K562 (cell line): ENCODE data around the gene TRPC4. TPM values are rescaled to one million over a fixed set of nuclear protein-coding genes. Genes with fewer than 3 reads are reported as not detected.

Experiments used
- ATAC-seq: fragments of 200-7000 bp; cut with Tn5 transposase; 3 replicates; pipeline ENCODE4 v1.9.1; 2020; ENCODE audit warnings: moderate library complexity
- BruUV-seq: library from RNA; stranded (reverse); fragments of 400-500 nt; replicated peaks from 2 replicates; lab custom pipeline; 2021; lab: Mats Ljungman, UMichigan
- CTCF ChIA-PET: fragments of 300-600 bp; formaldehyde crosslinking; extraction: SDS; loops from one replicate; lab custom pipeline; 2021; ENCODE audit warnings: low intra/inter-chr PET ratio; lab: Yijun Ruan, JAX
- POLR2A ChIA-PET: fragments of 300-600, 350-650 bp; sonication (Branson Sonifier 250); formaldehyde crosslinking; extraction: SDS; loops from one replicate; lab custom pipeline; 2021; ENCODE audit warnings: antibody characterized with exemption, inconsistent platforms; lab: Yijun Ruan, JAX
- DNase-seq, 4 experiments: peaks; one replicate each; pipeline versions ENCODE4 v3.0.0 to v3.0.0-alpha.2; 2011 to 2018; ENCODE audit warnings: low spot score in 3 of 4, mixed read lengths in 3 of 4; ENCODE audit errors: extremely low read depth in 1 of 4
- FAIRE-seq: peaks from 2 replicates; lab custom pipeline; 2011; peaks lifted over from hg19 to GRCh38; lab: Jason Lieb, UNC
- H2AFZ ChIP-seq: 2 replicates; pipeline ENCODE4 v1.6.0; 2011; ENCODE audit warnings: low read depth, low read length, control low read depth, inconsistent platforms
- H3K27ac ChIP-seq: fragments of 200-600 bp; 3 replicates; pipeline ENCODE4 v1.8.0; 2011; ENCODE audit warnings: low read depth, mild to moderate bottlenecking, control low read depth, inconsistent platforms, low read length, moderate library complexity, mixed read lengths; ENCODE audit errors: extremely low read depth
- H3K27me3 ChIP-seq, 2 experiments: fragments of 300-600 bp in 1 of 2; 2 replicates in 1 of 2; 3 replicates in 1 of 2; pipeline versions ENCODE4 v1.6.0 to v1.8.0; 2011; ENCODE audit warnings: inconsistent platforms in 2 of 2, low read length in 2 of 2, mild to moderate bottlenecking in 1 of 2, mixed read lengths in 1 of 2, moderate library complexity in 1 of 2; ENCODE audit not compliant: control insufficient read depth in 2 of 2, insufficient read depth in 2 of 2
- H3K36me3 ChIP-seq: fragments of 300-600 bp; 3 replicates; pipeline ENCODE4 v1.8.0; 2011; ENCODE audit warnings: mild to moderate bottlenecking, low read length, inconsistent platforms; ENCODE audit not compliant: control insufficient read depth, insufficient read depth
- H3K4me1 ChIP-seq, 2 experiments: fragments of 200-600 bp in 1 of 2; replicated peaks in 1 of 2; 2 replicates in 1 of 2; 3 replicates in 1 of 2; pipeline versions ENCODE4 v1.5.1 to v1.8.0; 2011; ENCODE audit warnings: inconsistent platforms in 2 of 2, low read length in 2 of 2, mild to moderate bottlenecking in 1 of 2, mixed read lengths in 1 of 2, moderate library complexity in 1 of 2; ENCODE audit not compliant: control insufficient read depth in 2 of 2, insufficient read depth in 2 of 2
- H3K4me2 ChIP-seq: 2 replicates; pipeline ENCODE4 v1.6.1; 2011; ENCODE audit warnings: low read length, control low read depth, inconsistent platforms, mixed read lengths; ENCODE audit not compliant: insufficient read depth
- H3K4me3 ChIP-seq: fragments of 200-600 bp; sonication (generic), shearing (Covaris generic); 2 replicates; pipeline ENCODE4 v1.5.1; 2016; ENCODE audit warnings: control low read depth, inconsistent platforms
- H3K79me2 ChIP-seq: fragments of 200-600 bp; 3 replicates; pipeline ENCODE4 v1.8.0; 2011; ENCODE audit warnings: low read length, inconsistent platforms; ENCODE audit not compliant: control insufficient read depth, insufficient read depth
- H3K9ac ChIP-seq, 2 experiments: 2 replicates each; pipeline versions ENCODE4 v1.6.0 to v1.6.1; 2011; ENCODE audit warnings: low read depth in 2 of 2, low read length in 2 of 2, control low read depth in 1 of 2, inconsistent platforms in 1 of 2, mild to moderate bottlenecking in 1 of 2, mixed read lengths in 1 of 2; ENCODE audit not compliant: insufficient read depth in 1 of 2
- H3K9me1 ChIP-seq: one replicate; pipeline ENCODE4 v1.6.0; 2011; ENCODE audit warnings: inconsistent platforms, mild to moderate bottlenecking, low read length, moderate library complexity; ENCODE audit not compliant: control insufficient read depth, insufficient read depth
- H3K9me3 ChIP-seq: replicated peaks from 2 replicates; pipeline ENCODE4 v1.5.1; 2011; ENCODE audit warnings: low read depth, low read length, inconsistent platforms; ENCODE audit not compliant: control insufficient read depth, insufficient read depth
- H4K20me1 ChIP-seq: replicated peaks from 2 replicates; pipeline ENCODE4 v1.6.1; 2011; ENCODE audit warnings: low read length, inconsistent platforms, mixed read lengths; ENCODE audit not compliant: control insufficient read depth, insufficient read depth
- C11orf30 ChIP-seq: fragments of 450-650 bp; IDR thresholded peaks from 2 replicates; pipeline ENCODE4 v1.6.1; 2016; ENCODE audit warnings: low read depth, mild to moderate bottlenecking
- CBX2 ChIP-seq: fragments of 200-600 bp; sonication (generic); IDR thresholded peaks from one replicate; pipeline ENCODE4 v1.6.1; 2012; ENCODE audit warnings: mild to moderate bottlenecking, low read length, inconsistent platforms; ENCODE audit not compliant: insufficient read depth, poor library complexity, severe bottlenecking
- CREB3 ChIP-seq: fragments of 450-650 bp; conservative IDR thresholded peaks from 2 replicates; pipeline ENCODE4 v1.6.1; 2016; ENCODE audit warnings: missing genetic modification characterization, low read depth, mild to moderate bottlenecking, missing compliant biosample characterization, moderate library complexity
- ETV5 ChIP-seq: sonication (generic); formaldehyde crosslinking; IDR thresholded peaks from 2 replicates; pipeline ENCODE4 v1.4.0; 2020; ENCODE audit warnings: low read depth, mild to moderate bottlenecking, missing genetic modification reagents
- EWSR1 ChIP-seq: fragments of 450-650 bp; IDR thresholded peaks from 2 replicates; pipeline ENCODE4 v1.6.1; 2018; ENCODE audit warnings: borderline replicate concordance, mild to moderate bottlenecking, low read depth, moderate library complexity; ENCODE audit not compliant: partially characterized antibody
- HBP1 ChIP-seq: fragments of 450-650 bp; formaldehyde crosslinking; IDR thresholded peaks from 2 replicates; pipeline ENCODE4 v1.4.0; 2022; ENCODE audit warnings: missing genetic modification characterization
- HDAC6 ChIP-seq: IDR thresholded peaks from 2 replicates; pipeline ENCODE4 v1.6.1; 2012; ENCODE audit warnings: low read depth, mild to moderate bottlenecking, control low read depth, inconsistent platforms, low read length, moderate library complexity
- HOMEZ ChIP-seq: fragments of 250-450 bp; sonication (Bioruptor Pico); IDR thresholded peaks from 2 replicates; pipeline ENCODE4 v1.4.0; 2020; ENCODE audit warnings: mild to moderate bottlenecking, moderate library complexity
- MLLT1 ChIP-seq, 2 experiments: fragments of 450-650 bp; IDR thresholded peaks; 2 replicates each; pipeline ENCODE4 v1.6.1; 2016
- SAP30 ChIP-seq: fragments of 200-600 bp; sonication (generic); IDR thresholded peaks from 2 replicates; pipeline ENCODE4 v1.6.1; 2012; ENCODE audit warnings: borderline replicate concordance, low read depth, mild to moderate bottlenecking, moderate library complexity, low read length, control low read depth, inconsistent platforms; ENCODE audit not compliant: insufficient read depth, poor library complexity, severe bottlenecking
- THRAP3 ChIP-seq: fragments of 450-650 bp; IDR thresholded peaks from 2 replicates; pipeline ENCODE4 v1.6.1; 2016; ENCODE audit warnings: mild to moderate bottlenecking, inconsistent platforms, borderline replicate concordance
- ZNF655 ChIP-seq: fragments of 250-450 bp; sonication (Bioruptor Pico); IDR thresholded peaks from 2 replicates; pipeline ENCODE4 v1.5.0; 2021
- ZNF830 ChIP-seq: fragments of 250-450 bp; sonication (Bioruptor Pico); IDR thresholded peaks from 2 replicates; pipeline ENCODE4 v1.5.0; 2021; ENCODE audit warnings: mild to moderate bottlenecking
- WGBS: fragments of 100-300 bp; shearing (Covaris generic); methylation state at CpG from one replicate; pipeline ENCODE4 v1.1.6; 2016; ENCODE audit warnings: low coverage, mixed read lengths; ENCODE audit not compliant: insufficient coverage; ENCODE audit errors: missing lambda C conversion rate; 5-methylcytosine and 5-hydroxymethylcytosine counted together
- in situ Hi-C: fragments of 300-500 bp; cut with MboI; formaldehyde crosslinking; loops from 4 replicates; pipeline ENCODE4 v1.15.0; 2018; ENCODE audit warnings: inconsistent platforms, mixed read lengths
- intact Hi-C: fragments of 100-400 bp; cut with micrococcal nuclease; formaldehyde crosslinking; loops from 2 replicates; pipeline ENCODE4 v1.14.2; 2022
- polyA plus RNA-seq, 8 experiments: library from polyadenylated mRNA; depleted of rRNA in 4 of 8; stranded (reverse) in 5 of 8; unstranded in 3 of 8; fragments of >200 nt; fragmentation: Nextera tagmentation in 2 of 8; fragmentation: Illumina TruSeq in 1 of 8; extraction: Ambion mirVana in 2 of 8; extraction: Trizol in 1 of 8; gene quantifications; 2 replicates each; pipeline versions ENCODE4 v1.2.1 to v1.2.3, GENCODE V29; 2011 to 2014; ENCODE audit warnings: inconsistent platforms in 1 of 8, missing spikeins in 1 of 8
- total RNA-seq, 7 experiments: library from RNA; depleted of rRNA in 6 of 7; stranded (reverse); fragments of >200 nt in 6 of 7; fragmentation: Illumina TruSeq in 2 of 7; extraction: Trizol in 2 of 7; gene quantifications; 2 replicates each; pipeline versions ENCODE4 v1.2.1 to v1.2.3, GENCODE V29; 2011 to 2021; ENCODE audit warnings: low replicate concordance in 1 of 7

TRPC4 gene
- total and polyA plus RNA-seq, 9 of the 15 experiments (the other 6 are each of a cell fraction or from before 2014, with no cell fraction given), result 0.03 to 0.04 TPM; not detected in 7

GRCh38 chr13:37707739-37708500, 161.7 kb downstream of the TRPC4 start (continued):
- TF ChIP-seq SAP30 (no peak), THRAP3 (no peak)

GRCh38 chr13:37706041-37706440, 163.5 kb downstream of the TRPC4 start:
- in situ Hi-C loops (no loop called here), intact Hi-C loops (no loop called here)
- POLR2A ChIA-PET, result no interaction called here
- Histone ChIP-seq H3K4me1 (no peaks in the 10 kb centered on the region), H4K20me1 (no peaks in the 10 kb centered on the region), H3K9me3 (no peaks in the 10 kb centered on the region), H3K4me3 (no peak overlapping the region), H2AFZ (no peak overlapping the region), H3K79me2 (no peaks in the 10 kb centered on the region), H3K9me1 (no peaks in the 10 kb centered on the region), H3K36me3 (no peaks in the 10 kb centered on the region), H3K27me3 (no peaks in the 10 kb centered on the region), H3K27ac (no peak overlapping the region), H3K9ac (no peak overlapping the region), H3K4me2 (no peak overlapping the region)
- TF ChIP-seq HBP1 (CRISPR knock-in tag) (no peak), ETV5 (no peak), MLLT1 (IDR thresholded peaks at IDR 0.05) (no peak), ZNF830 (CRISPR knock-in tag) (no peak), CREB3 (tag) (no peak), HOMEZ (CRISPR knock-in tag) (no peak), ZNF655 (CRISPR knock-in tag) (no peak), CBX2 (no peak), C11orf30 (no peak), EWSR1 (no peak), HDAC6 (no peak)
- FAIRE-seq, result no peak
- no TSS peak for BruUV-seq
- CTCF ChIA-PET, result no interaction called here
- 0% methylated on average over 2 of the region's 2 CpGs for WGBS
- no peak for ATAC-seq
- no peak for DNase-seq
